HG03520 (cell line): ENCODE results near the gene NHLRC1.

Source experiments
- ATAC-seq: cut with Tn5 transposase; IDR thresholded peaks from one replicate; pipeline ENCODE4 v1.9.1; 2021; ENCODE audit warnings: mild to moderate bottlenecking, moderate library complexity; ENCODE audit not compliant: unreplicated experiment

Gene NHLRC1

DNA sequence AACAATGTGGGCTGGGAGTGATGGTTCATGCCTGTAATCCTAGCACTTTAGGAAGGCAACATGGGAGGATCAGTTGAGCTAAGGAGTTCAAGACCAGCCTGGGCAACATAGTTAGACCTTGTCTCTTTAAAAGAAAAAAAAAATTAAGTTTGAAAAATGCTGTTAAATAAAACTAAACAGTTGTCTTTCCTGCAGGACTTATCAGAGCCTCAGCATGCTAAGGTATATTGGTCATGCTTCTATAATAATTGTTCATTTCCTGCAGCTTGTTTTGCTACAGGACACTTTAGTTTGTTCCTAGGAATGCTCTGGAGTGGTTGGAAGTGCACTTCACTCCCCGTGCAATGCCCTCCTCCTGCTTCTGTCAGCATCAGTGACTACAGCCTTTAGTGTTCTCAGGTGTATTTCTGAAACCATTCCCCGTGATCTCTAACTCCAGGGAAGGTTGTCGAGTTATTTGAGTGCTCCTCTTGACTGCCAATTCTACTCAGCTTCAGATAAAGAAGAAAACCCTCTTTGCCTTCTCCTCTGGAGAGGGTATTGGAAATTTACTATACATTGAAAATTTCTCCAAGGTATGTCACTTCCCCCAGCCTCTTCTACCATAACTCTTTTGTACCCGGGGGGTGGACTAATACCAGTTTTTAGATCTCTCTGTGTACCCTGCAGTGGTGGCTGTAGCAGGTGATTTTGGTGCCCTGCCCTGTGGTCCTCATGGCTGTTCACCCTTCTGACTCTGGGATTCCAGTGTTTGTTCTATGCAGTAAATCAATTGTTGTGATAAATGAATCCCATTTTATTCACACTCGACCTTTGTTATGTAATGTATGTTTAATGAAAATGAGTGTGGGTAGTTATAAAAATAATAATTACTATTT, 33.8 kb downstream of the NHLRC1 start:
- ATAC-seq, result no peak

- ATAC-seq, result no peak
These were observed 34.9 kb downstream of the NHLRC1 start for GRCh38 chr6:18087396-18088165.

GRCh38 chr6:18081025-18081668, 41.3 kb downstream of the NHLRC1 start:
- no peak for ATAC-seq

- no peak for ATAC-seq
These were observed 41.9 kb downstream of the NHLRC1 start for GRCh38 chr6:18080544-18080943.

GRCh38 chr6:18078866-18079265, 43.6 kb downstream of the NHLRC1 start:
- ATAC-seq, result no peak

DNA sequence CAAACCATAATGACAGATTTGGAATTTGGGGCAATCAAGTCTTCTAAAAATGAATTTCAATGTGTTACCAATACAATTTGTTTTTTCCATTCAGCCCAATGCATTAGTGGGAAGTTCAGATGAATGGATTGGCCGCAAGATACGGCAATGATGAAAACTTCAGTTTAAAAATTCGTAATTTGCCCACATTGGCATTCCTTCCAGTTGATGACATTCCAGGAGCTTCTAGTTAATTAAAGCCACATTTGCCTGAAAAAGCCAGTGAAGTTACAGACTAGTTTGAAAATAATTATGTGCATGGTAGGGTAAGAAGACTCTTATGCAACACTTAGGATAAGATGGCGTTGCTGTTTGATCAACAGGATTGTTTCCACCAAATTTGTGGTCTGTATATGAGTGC, 46.2 kb downstream of the NHLRC1 start:
- ATAC-seq, result no peak

GRCh38 chr6:18072841-18073240, 49.6 kb downstream of the NHLRC1 start:
- ATAC-seq, result no peak

DNA sequence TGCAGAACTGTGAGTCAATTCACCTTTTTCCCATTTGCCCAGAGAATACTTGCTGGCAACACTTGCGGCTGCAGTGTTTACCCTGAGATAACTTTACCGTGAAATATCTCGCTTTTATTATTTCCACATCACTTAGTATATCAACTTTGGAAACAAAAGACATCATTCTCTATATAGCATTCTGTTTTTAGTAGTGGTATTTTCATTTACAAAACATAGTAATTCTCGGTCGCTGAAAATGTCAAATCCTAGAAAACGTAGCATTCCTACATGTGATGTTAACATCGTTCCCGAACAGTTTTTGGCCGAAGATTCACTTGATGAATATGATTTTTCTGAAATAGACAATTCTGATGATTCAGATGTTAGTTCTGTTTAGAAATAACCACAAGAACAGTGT, 52.0 kb downstream of the NHLRC1 start:
- ATAC-seq, result no peak
